GM19438 (cell line): Measurements from ENCODE around the gene HOXD11.

Experiments
- ATAC-seq: cut with Tn5 transposase; IDR thresholded peaks from one replicate; pipeline ENCODE4 v1.9.1; 2021; ENCODE audit warnings: low read depth; ENCODE audit not compliant: unreplicated experiment

Gene HOXD11

DNA sequence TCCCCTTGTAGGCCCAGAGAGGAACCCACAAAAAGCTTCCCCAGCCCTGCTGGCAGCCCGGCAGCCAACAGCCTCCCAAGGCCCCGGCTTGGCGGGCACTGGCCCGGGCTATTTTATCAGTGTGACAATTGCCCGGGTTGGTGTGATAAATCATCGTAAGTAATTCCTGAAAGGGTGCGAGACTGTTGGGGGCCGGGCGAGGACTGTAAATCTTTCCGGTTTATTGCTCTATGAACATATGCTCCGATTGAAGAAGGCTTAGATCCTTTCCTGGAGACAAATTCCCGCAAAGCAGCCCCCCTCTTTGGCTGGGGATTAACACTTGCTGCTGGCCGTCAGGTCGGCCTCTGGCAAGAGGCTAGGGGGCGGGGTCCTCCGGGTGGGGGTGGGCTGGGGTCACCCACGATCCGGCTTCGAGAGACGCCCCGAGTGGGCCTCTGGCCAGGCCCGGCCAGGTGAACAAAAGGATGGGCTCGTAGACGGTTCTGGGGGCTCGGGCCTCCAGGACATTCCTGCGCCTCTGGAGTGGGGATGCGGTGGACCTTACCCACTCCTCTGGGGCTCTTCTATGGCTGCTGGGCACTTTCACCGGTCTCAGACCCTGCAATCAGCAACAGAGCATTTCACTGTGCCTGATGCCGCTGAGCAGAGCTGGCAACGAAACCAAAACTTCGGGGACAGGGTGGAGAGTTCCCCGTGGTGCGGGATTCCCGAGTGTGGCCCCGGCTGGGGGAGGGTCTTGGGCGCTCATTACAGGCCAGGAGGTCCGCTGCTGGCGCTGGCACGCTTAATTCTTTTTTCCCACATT lies 52.0 kb downstream of the HOXD11 start:
- no peak for ATAC-seq
